Measurements from ENCODE around the gene MAGEB17.

GRCh38 chrX:16210061-16210460, 42.8 kb downstream of the MAGEB17 start:
- TF ChIP-seq POLR2AphosphoS5 (IDR thresholded peaks at IDR 0.05) (no peak), CTCF (IDR thresholded peaks at IDR 0.05) (no peak), POLR2A (IDR thresholded peaks at IDR 0.05) (no peak)

Data from breast epithelium (tissue), 3 donors.